Hepatocyte (in vitro differentiated cells): ENCODE measurements around the gene KRTAP10-3. TPM values are rescaled to one million over a fixed set of nuclear protein-coding genes. Genes with fewer than 3 reads are reported as not detected.

Source experiments
- DNase-seq: peaks from one replicate; pipeline ENCODE4 v3.0.0-alpha.2; 2016; ENCODE audit warnings: low spot score
- H2AFZ ChIP-seq: fragments of 200-600 bp; sonication (generic); 2 replicates; pipeline ENCODE4 v1.6.0; 2016; ENCODE audit warnings: antibody characterized with exemption, mild to moderate bottlenecking
- H3K27ac ChIP-seq: fragments of 200-600 bp; sonication (generic); 2 replicates; pipeline ENCODE4 v1.5.1; 2016; ENCODE audit warnings: mild to moderate bottlenecking
- H3K27me3 ChIP-seq: fragments of 200-600 bp; sonication (generic); 2 replicates; pipeline ENCODE4 v1.6.1; 2016
- H3K36me3 ChIP-seq: fragments of 200-600 bp; sonication (generic); replicated peaks from 2 replicates; pipeline ENCODE4 v1.5.1; 2016; ENCODE audit warnings: low read depth; ENCODE audit not compliant: insufficient read depth
- H3K4me1 ChIP-seq: fragments of 200-600 bp; sonication (generic); 2 replicates; pipeline ENCODE4 v1.5.1; 2016; ENCODE audit warnings: mild to moderate bottlenecking, moderate library complexity; ENCODE audit not compliant: insufficient read depth
- H3K4me2 ChIP-seq: fragments of 200-600 bp; sonication (generic); 2 replicates; pipeline ENCODE4 v1.6.0; 2016
- H3K4me3 ChIP-seq: fragments of 200-600 bp; sonication (generic); 2 replicates; pipeline ENCODE4 v1.5.1; 2016; ENCODE audit warnings: mild to moderate bottlenecking
- H3K79me2 ChIP-seq: fragments of 200-600 bp; sonication (generic); 2 replicates; pipeline ENCODE4 v1.6.0; 2017; ENCODE audit warnings: mild to moderate bottlenecking
- H3K9me2 ChIP-seq: fragments of 200-600 bp; sonication (generic); replicated peaks from 2 replicates; pipeline ENCODE4 v1.6.0; 2017; ENCODE audit warnings: mild to moderate bottlenecking; ENCODE audit not compliant: insufficient read depth
- H3K9me3 ChIP-seq: fragments of 200-600 bp; sonication (generic); 2 replicates; pipeline ENCODE4 v1.5.1; 2016; ENCODE audit warnings: low read depth, mild to moderate bottlenecking
- H4K20me1 ChIP-seq: fragments of 200-600 bp; sonication (generic); 2 replicates; pipeline ENCODE4 v1.6.0; 2016; ENCODE audit warnings: mild to moderate bottlenecking; ENCODE audit not compliant: insufficient read depth, poor library complexity, severe bottlenecking
- CTCF ChIP-seq: fragments of 200-600 bp; sonication (generic); IDR thresholded peaks from 2 replicates; pipeline ENCODE4 v1.5.1; 2016; ENCODE audit warnings: antibody characterized with exemption, mild to moderate bottlenecking; ENCODE audit not compliant: poor library complexity
- EZH2 ChIP-seq: fragments of 200-600 bp; sonication (generic); IDR thresholded peaks from 2 replicates; pipeline ENCODE4 v1.6.1; 2016; ENCODE audit warnings: antibody characterized with exemption, mild to moderate bottlenecking, borderline replicate concordance
- EZH2phosphoT487 ChIP-seq: fragments of 200-600 bp; sonication (generic); IDR thresholded peaks from one replicate; pipeline ENCODE4 v1.6.1; 2018; ENCODE audit warnings: antibody characterized with exemption, mild to moderate bottlenecking, low read depth, moderate library complexity; ENCODE audit not compliant: unreplicated experiment, severe bottlenecking
- WGBS: methylation state at CpG from one replicate; pipeline ENCODE4 v1.1.6; 2016; ENCODE audit warnings: low lambda C conversion rate; ENCODE audit errors: missing lambda C conversion rate; 5-methylcytosine and 5-hydroxymethylcytosine counted together
- polyA plus RNA-seq: library from polyadenylated mRNA; unstranded; fragments of >200 nt; fragmentation: Nextera tagmentation; extraction: Ambion mirVana; gene quantifications from 2 replicates; pipeline ENCODE4 v1.2.1, GENCODE V29; 2016
- total RNA-seq: library from RNA; depleted of rRNA; stranded (reverse); fragments of >200 nt; gene quantifications from 2 replicates; pipeline ENCODE4 v1.2.3, GENCODE V29; 2014

The KRTAP10-3 gene
- total and polyA plus RNA-seq, 2 experiments from 2014 or later = not detected

- no peaks in the 10 kb centered on the region for H3K4me1 ChIP-seq
- TF ChIP-seq EZH2phosphoT487 (no peak), CTCF (no peak), EZH2 (no peak)
- H3K9me2 ChIP-seq = no peaks in the 10 kb centered on the region
- H3K27ac ChIP-seq = no peak overlapping the region
- H3K4me2 ChIP-seq = no peak overlapping the region
- no peak for DNase-seq
- H3K27me3 ChIP-seq = no peaks in the 10 kb centered on the region
- no peaks in the 10 kb centered on the region for H3K9me3 ChIP-seq
- H3K79me2 ChIP-seq = no peaks in the 10 kb centered on the region
- H2AFZ ChIP-seq = no peak overlapping the region
- H3K4me3 ChIP-seq = no peak overlapping the region
- H4K20me1 ChIP-seq = no peaks in the 10 kb centered on the region
- 79% methylated on average over 12 of the region's 12 CpGs for WGBS
- H3K36me3 ChIP-seq = no peaks in the 10 kb centered on the region
Observed at GRCh38 chr21:44518686-44519085, 39.9 kb downstream of the KRTAP10-3 start.

DNA sequence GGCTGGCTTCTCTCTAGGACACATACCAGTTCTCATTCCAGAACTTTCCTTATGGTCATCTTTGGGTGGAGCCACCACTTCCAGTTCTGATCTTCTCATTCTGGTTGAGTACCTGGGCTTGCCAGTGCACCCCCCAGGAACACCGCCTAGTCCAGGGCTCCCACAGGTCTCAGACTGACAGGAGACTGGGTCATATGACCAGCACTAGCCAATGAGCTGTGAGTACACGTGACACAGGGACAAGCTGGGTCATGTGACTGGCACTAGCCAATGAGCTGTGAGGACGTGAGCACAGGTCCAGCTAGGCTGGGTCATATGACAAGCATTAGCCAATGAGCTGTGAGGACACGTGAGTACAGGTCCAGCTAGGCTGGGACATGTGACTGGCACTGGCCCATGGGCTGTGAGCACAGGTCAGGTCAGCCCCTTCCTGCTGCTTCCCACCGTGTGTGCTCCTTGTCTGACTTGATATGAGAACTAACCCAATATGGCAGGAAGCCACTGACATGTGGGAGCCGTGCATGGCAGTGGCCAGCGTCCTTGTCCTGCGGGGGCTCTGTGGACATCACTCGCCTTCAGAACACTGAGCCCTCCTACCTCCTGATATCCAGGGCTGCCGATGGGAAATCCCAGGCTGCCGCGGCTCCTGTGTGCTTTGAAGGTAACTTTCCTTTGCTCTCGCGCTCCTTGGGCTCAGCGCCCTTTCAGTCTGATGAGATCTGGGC, 41.3 kb downstream of the KRTAP10-3 start:
- Histone ChIP-seq H3K27me3 (no peaks in the 10 kb centered on the region), H4K20me1 (no peaks in the 10 kb centered on the region), H3K27ac (no peak overlapping the region), H3K79me2 (no peaks in the 10 kb centered on the region), H3K36me3 (no peaks in the 10 kb centered on the region), H3K9me3 (no peaks in the 10 kb centered on the region), H3K4me3 (no peak overlapping the region), H2AFZ (no peak overlapping the region), H3K9me2 (no peaks in the 10 kb centered on the region), H3K4me1 (no peaks in the 10 kb centered on the region), H3K4me2 (no peak overlapping the region)
- no peak for DNase-seq
- 93% methylated on average over 15 of the region's 15 CpGs for whole genome bisulfite sequencing
- TF ChIP-seq CTCF (no peak), EZH2phosphoT487 (no peak), EZH2 (no peak)

GRCh38 chr21:44516828-44517174, 41.8 kb downstream of the KRTAP10-3 start:
- no peaks in the 10 kb centered on the region for H3K9me2 ChIP-seq
- no peak overlapping the region for H3K27ac ChIP-seq
- no peak for DNase-seq
- H3K4me3 ChIP-seq = no peak overlapping the region
- no peak overlapping the region for H3K4me2 ChIP-seq
- TF ChIP-seq EZH2phosphoT487 (no peak), EZH2 (no peak), CTCF (no peak)
- no peaks in the 10 kb centered on the region for H3K4me1 ChIP-seq
- no peaks in the 10 kb centered on the region for H4K20me1 ChIP-seq
- no peak overlapping the region for H2AFZ ChIP-seq
- H3K79me2 ChIP-seq = no peaks in the 10 kb centered on the region
- no peaks in the 10 kb centered on the region for H3K36me3 ChIP-seq
- no peaks in the 10 kb centered on the region for H3K9me3 ChIP-seq
- 98% methylated on average over 10 of the region's 10 CpGs for WGBS
- H3K27me3 ChIP-seq = no peaks in the 10 kb centered on the region

DNA sequence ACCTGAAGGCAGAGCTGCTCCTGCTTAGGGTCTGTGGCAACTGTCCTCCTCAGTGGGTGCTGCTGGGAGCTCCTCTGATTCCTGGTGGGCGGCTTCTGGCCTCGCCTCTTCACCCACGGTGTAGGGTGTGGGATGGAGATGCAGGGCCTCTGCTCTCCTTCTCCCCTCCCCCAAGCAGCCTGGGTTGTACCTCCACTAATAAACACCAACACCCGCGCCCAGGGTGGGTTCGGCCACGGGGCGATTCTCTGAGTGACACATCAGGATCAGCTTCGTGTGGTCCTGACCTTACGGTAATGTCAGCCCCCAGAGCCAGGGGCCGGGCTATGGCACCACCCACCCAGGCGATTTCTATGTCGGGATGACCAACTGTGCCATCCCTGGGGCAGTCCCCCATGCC, 42.3 kb downstream of the KRTAP10-3 start:
- Histone ChIP-seq H2AFZ (no peak overlapping the region), H3K79me2 (no peaks in the 10 kb centered on the region), H3K4me1 (no peaks in the 10 kb centered on the region), H3K27ac (no peak overlapping the region), H3K4me3 (no peak overlapping the region), H3K36me3 (no peaks in the 10 kb centered on the region), H3K9me3 (no peaks in the 10 kb centered on the region), H3K4me2 (no peak overlapping the region), H3K27me3 (no peaks in the 10 kb centered on the region), H4K20me1 (no peaks in the 10 kb centered on the region), H3K9me2 (no peaks in the 10 kb centered on the region)
- no peak for DNase-seq
- TF ChIP-seq EZH2 = no peak
- no peak for TF ChIP-seq EZH2phosphoT487
- no peak for TF ChIP-seq CTCF
- WGBS = 94% methylated on average over 13 of the region's 13 CpGs
